GM19025 (cell line): ENCODE measurements around the gene LONP1.
A peak's percentile ranks its signal among the peaks of the same experiment; 100 is the strongest.
"Not testable (repeated sequence)": the region's sequence is repeated elsewhere in the genome, so short reads cannot be mapped to it uniquely, and the experiment has no call there.

ENCODE experiments used
- ATAC-seq: cut with Tn5 transposase; IDR thresholded peaks from one replicate; pipeline ENCODE4 v1.9.1; 2021; ENCODE audit warnings: mild to moderate bottlenecking, low read depth, moderate library complexity; ENCODE audit not compliant: unreplicated experiment

Gene LONP1

GRCh38 chr19:5694167-5694955 is 25.6 kb downstream of the LONP1 start:
- no peak for ATAC-seq

DNA sequence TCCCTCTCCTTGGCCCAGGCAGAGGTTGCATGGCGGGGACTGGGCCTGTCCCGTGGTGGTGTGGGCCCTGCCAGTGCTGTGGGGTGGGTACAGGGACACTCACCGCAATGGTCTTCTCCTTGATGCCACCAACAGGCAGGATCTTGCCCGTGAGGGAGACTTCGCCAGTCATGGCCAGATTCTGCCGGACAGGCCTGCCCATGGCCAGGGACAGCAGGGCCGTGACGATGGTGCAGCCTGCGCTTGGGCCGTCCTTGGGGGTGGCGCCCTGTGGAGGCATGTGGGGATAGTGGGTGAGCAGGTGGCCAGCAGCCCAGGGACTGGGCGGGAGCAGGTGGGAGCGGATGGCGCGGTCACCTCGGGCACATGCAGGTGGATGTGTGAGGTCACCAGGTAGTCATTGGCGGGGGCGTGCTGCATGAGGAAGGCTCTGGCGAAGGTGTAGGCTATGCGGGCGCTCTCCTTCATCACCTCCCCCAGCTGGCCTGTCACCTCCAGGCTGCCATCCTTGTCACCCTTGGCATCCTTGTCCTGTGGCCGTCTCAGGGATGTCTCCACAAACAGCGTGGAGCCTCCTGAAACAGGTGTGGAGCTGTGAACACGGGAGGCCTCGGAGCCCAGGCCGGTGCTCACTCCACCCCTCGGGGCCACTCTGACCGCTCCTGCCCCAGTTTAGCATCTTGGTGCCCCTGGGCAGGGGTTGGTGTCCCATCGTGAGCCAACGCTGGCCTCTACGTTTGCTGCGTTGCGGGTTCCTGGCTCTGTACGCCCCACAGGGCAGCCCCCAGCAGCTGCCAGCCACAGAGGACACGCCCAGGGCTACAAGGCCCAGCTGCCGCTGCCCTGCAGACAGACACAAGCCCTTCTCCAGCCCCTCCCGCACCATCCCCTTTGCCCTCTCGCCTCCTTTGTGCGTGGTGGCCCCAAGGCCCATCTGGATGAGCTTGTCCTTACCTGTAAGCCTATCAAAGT is 26.5 kb downstream of the LONP1 start:
- no peak for ATAC-seq

- no peak for ATAC-seq
These were observed 27.2 kb downstream of the LONP1 start for GRCh38 chr19:5692723-5693194.

GRCh38 chr19:5691822-5692722 is 27.9 kb downstream of the LONP1 start:
- no peak for ATAC-seq

- ATAC-seq = no peak
These were observed 28.8 kb downstream of the LONP1 start for GRCh38 chr19:5690955-5691821.

GRCh38 chr19:5690125-5690954 is 29.6 kb downstream of the LONP1 start, which contains the start of gene RPL36:
Gene RPL36 (plus strand): TSS chr19:5690295. CDS start chr19:5690508, 213 bp downstream.
- ATAC-seq = peak; percentile 43

DNA sequence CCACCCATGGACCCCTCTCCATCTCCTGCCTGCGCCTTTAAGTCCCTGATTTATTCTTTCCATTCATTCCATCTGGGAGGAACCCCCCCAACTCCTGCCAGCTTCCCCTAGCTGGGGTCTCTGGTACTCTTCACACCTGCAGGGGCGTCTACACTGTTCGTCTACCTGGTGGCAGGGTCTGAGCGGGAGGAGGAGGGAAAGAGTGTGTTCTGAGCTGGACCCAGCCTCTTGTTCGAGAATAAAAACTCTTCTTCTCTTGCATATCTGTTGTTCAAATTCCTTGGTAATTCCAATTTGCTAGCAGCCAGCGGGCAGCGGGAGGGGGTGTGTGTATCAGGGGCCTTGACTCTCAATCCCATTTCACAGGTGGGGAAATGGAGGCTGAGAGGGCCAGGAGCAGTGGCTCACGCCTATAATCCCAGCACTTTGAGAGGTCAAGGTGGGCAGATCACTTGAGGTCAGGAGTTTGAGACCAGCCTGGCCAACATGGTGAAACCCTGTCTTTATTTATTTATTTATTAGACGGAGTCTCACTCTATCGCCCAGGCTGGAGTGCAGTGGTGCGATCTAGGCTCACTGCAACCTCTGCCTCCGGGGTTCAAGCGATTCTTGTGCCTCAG is 31.6 kb downstream of the LONP1 start:
- not testable (repeated sequence) for ATAC-seq

DNA sequence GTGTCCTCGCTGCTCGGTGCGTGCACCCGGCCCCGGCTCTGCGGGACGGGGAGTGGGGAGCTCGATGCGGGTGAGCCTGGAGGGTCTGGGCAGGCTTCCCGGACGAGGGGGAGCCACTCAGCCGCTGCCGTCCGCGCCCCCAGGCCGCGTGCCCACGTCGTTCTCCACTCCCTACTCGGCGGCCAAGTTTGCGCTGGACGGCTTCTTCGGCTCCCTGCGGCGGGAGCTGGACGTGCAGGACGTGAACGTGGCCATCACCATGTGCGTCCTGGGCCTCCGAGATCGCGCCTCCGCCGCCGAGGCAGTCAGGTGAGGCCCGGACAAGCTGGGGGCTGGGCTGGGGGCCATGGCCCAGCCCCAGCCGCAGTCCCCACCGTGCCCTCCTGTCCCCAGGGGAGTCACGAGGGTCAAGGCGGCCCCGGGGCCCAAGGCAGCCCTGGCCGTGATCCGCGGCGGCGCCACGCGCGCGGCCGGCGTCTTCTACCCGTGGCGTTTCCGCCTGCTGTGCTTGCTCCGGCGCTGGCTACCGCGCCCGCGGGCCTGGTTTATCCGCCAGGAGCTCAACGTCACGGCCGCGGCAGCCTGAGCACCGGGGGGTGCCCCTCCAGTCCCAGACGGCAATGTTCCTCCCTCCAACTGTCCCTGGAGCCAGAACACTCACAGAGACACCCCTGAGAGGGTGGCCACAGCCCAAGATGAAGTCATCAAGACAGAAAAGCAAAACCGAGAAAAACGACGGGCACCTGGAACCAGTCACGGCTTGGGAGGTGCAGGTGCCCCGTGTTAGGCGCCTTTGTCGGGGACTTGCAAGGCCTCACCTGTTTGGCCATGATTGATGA is 32.4 kb downstream of the LONP1 start:
- ATAC-seq = no peak

DNA sequence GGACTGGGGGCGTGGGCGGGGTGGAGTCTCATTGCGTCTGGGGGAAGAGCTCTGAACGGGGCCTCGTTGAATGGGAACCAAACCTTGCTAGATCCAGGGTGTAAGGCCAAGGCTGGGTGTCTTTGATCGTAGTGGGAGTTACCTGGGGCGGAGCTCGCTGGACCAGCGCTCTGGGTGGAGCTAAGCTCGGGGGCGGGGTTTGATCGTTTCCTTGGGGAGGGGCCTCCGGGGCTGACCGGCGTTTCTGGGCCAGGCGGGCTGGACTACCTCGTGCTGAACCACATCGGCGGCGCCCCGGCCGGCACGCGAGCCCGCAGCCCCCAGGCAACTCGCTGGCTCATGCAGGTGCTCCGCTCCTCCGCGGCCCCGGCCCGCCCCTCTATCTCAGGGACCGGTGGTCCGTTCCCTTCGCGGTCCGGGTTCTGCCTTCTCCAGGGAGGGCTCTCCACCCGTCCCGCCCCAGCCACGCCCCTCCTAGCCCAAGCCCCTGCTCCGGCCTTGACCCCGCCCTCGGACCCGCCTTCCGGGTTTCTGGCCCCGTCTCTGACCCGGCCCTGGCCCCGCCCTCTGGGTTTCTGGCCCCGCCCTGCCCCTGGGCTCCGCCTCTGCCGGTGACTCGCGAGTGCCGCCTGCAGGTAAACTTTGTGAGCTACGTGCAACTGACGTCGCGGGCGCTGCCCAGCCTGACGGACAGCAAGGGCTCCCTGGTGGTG is 33.1 kb downstream of the LONP1 start:
- ATAC-seq = peak; percentile 48

GRCh38 chr19:5686326-5686646 is 33.7 kb downstream of the LONP1 start:
- ATAC-seq = no peak

DNA sequence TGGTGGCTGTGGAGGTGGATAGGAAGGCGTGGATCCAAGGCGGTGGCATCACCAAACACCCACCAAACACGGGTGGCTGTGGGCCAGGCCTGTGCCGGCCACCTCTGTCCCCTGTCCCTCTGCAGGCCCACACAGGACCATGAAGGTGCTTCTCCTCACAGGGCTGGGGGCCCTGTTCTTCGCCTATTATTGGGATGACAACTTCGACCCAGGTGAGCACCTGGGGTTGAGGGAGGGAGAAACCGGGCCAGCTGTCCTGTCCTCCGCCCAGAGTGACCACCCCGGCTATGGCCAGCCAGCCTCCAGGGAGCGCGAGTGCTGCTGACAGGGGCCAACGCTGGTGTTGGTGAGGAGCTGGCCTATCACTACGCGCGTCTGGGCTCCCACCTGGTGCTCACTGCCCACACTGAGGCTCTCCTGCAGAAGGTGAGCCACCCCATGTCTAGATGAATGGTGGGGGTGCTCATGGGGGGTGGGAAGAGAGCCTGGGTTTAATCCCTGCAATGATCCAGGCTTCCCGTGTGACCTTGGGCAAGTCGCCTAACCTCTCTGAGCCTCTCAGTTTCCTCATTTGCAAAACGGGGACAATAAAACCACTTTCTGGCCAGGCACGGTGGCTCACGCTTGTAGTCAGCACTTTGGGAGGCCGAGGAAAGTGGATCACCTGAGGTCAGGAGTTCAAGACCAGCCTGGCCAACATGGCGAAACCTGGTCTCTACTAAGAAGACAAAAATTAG is 35.1 kb downstream of the LONP1 start:
- ATAC-seq = no peak

- ATAC-seq = no peak
These were observed 36.6 kb downstream of the LONP1 start for GRCh38 chr19:5683177-5683886.

- no peak for ATAC-seq
These were observed 37.9 kb downstream of the LONP1 start for GRCh38 chr19:5682107-5682482.

DNA sequence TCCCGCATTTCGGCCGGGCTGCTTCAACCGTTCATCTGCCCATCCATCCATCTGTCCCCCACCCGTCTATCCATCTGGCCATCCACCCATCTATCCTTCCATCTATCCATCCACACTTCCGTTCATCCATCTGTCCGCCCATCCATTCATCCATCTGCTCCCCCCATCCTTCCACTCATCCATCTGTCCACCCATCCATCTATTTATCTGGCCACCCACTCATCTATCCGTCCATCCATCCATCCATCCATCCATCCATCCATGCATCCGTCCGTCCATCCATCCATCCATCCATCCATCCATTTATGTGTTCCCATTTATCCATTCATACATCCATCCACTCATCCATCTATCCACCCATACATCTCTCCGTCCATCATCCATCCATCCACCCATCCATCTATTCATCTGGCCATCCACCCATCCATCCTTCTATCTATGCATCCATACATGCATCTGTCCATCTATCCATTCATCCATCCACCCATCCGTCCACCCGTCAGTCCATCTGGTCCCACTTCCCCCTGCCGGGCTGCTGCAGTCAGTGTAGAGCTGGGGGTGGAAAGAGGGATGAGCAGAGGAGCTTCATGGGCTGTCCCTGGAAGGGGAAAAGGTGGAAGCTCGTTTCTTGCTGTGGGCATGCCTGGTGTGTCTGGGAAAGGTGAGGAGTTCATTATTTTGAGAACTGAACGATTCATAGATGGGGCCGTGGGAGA is 38.4 kb downstream of the LONP1 start:
- ATAC-seq = no peak
